Naive thymus-derived CD8-positive, alpha-beta T cell (primary cell): Measurements from ENCODE around the gene TUBAL3. TPM values are rescaled to one million over a fixed set of nuclear protein-coding genes. Genes with fewer than 3 reads are reported as not detected.
"Not testable (repeated sequence)": the region's sequence is repeated elsewhere in the genome, so short reads cannot be mapped to it uniquely, and the experiment has no call there.

Experiments
- ATAC-seq, 2 donors: fragments of 150-1000 bp; cut with Tn5 transposase in 1 of 2; sonication (Bioruptor Pico), chemical (Tn5 transposase) in 1 of 2; 1 replicate in 1 of 2; 2 replicates in 1 of 2; pipeline ENCODE4 v1.10.0; 2021; ENCODE audit warnings: mild to moderate bottlenecking in 2 of 2, moderate library complexity in 2 of 2
- POLR2A ChIA-PET: fragments of 350-600 bp; sonication (Branson Sonifier 250); formaldehyde crosslinking; loops from one replicate; lab custom pipeline; 2021; ENCODE audit warnings: antibody characterized with exemption; lab: Charles Lee
- DNase-seq, 10 donors: peaks; one replicate each; pipeline versions ENCODE4 v3.0.0 to v3.0.0-alpha.2; 2020 to 2022
- H3K27ac Mint-ChIP-seq, 10 donors: one replicate each; pipeline ENCODE4 v1.8.0; 2020 to 2022; ENCODE audit warnings: mild to moderate bottlenecking in 10 of 10, mixed read lengths in 10 of 10, moderate library complexity in 4 of 10, inconsistent platforms in 1 of 10
- H3K27me3 Mint-ChIP-seq, 5 donors: one replicate each; pipeline ENCODE4 v1.8.0; 2021 to 2022; ENCODE audit warnings: mixed read lengths in 5 of 5
- H3K36me3 Mint-ChIP-seq, 3 donors: one replicate each; pipeline ENCODE4 v1.8.0; 2020 to 2022; ENCODE audit warnings: mixed read lengths in 3 of 3, mild to moderate bottlenecking in 2 of 3, inconsistent platforms in 1 of 3
- H3K4me1 Mint-ChIP-seq, 4 donors: one replicate each; pipeline ENCODE4 v1.8.0; 2021 to 2022; ENCODE audit warnings: mixed read lengths in 4 of 4
- H3K4me3 Mint-ChIP-seq, 10 donors: one replicate each; pipeline ENCODE4 v1.8.0; 2020 to 2022; ENCODE audit warnings: mild to moderate bottlenecking in 10 of 10, mixed read lengths in 10 of 10, moderate library complexity in 6 of 10, inconsistent platforms in 1 of 10
- H3K9me3 Mint-ChIP-seq, 9 donors: one replicate each; pipeline ENCODE4 v1.8.0; 2020 to 2022; ENCODE audit warnings: mixed read lengths in 9 of 9, mild to moderate bottlenecking in 3 of 9, inconsistent platforms in 1 of 9, moderate library complexity in 1 of 9
- polyA plus RNA-seq, 3 donors: library from polyadenylated mRNA; unstranded; fragments of 300-500 nt; fragmentation: Illumina TruSeq; gene quantifications; one replicate each; pipeline ENCODE4 v1.2.3, GENCODE V29; 2021
- total RNA-seq, 8 experiments: library from RNA in 2 of 8; stranded (reverse) in 2 of 8; gene quantifications; one replicate each; pipeline ENCODE4 v1.2.3 and lab custom pipeline; 2021 to 2026

The TUBAL3 gene
- total and polyA plus RNA-seq, 5 experiments from 2014 or later = not detected

GRCh38 chr10:5416981-5417380 is 12.4 kb upstream of the TUBAL3 start:
- POLR2A ChIA-PET = no interaction called here
- ATAC-seq (no peak), DNase-seq (no peak)
- Mint-ChIP-seq H3K27me3 (peaks cover 0 to 3% (median 0%) of the 10 kb centered on the region in 5 donors), H3K36me3 (peaks cover 0 to 23% (median 14%) of the 10 kb centered on the region in 3 donors), H3K4me3 (no peak overlapping the region), H3K9me3 (peaks cover 5 to 28% (median 15%) of the 10 kb centered on the region in 9 donors), H3K27ac (no peak overlapping the region), H3K4me1 (peaks cover 0 to 3% (median 3%) of the 10 kb centered on the region in 4 donors)

GRCh38 chr10:5413012-5413938 is 8.6 kb upstream of the TUBAL3 start:
- H3K36me3 Mint-ChIP-seq = peaks cover 0 to 3% (median 3%) of the 10 kb centered on the region in 3 donors
- H3K27me3 Mint-ChIP-seq = peaks cover 4 to 22% (median 12%) of the 10 kb centered on the region in 5 donors
- H3K9me3 Mint-ChIP-seq = peaks cover 0 to 7% (median 4%) of the 10 kb centered on the region in 9 donors
- POLR2A ChIA-PET = no interaction called here
- ATAC-seq (no peak), DNase-seq (no peak)
- peaks cover 0 to 5% (median 3%) of the 10 kb centered on the region in 4 donors for H3K4me1 Mint-ChIP-seq
- no peak overlapping the region for H3K4me3 Mint-ChIP-seq
- no peak overlapping the region for H3K27ac Mint-ChIP-seq

GRCh38 chr10:5412277-5412941 is 7.8 kb upstream of the TUBAL3 start, which contains the start of gene NET1:
Gene NET1 (plus strand): TSS chr10:5412557. CDS start chr10:5412693, 136 bp downstream.
- DNase-seq (peak; percentile 20 to 72 (median 50)), ATAC-seq (peak; percentile 88)
- no peaks in the 10 kb centered on the region for H3K36me3 Mint-ChIP-seq
- H3K27me3 Mint-ChIP-seq = peaks cover 4 to 22% (median 12%) of the 10 kb centered on the region in 5 donors
- peaks cover 0 to 5% (median 3%) of the 10 kb centered on the region in 4 donors for H3K4me1 Mint-ChIP-seq
- POLR2A ChIA-PET = no interaction called here
- H3K4me3 Mint-ChIP-seq = peak within 1 kb of the TSS; percentile 67 to 90 (median 85)
- H3K9me3 Mint-ChIP-seq = peaks cover 0 to 3% (median 0%) of the 10 kb centered on the region in 9 donors
- H3K27ac Mint-ChIP-seq = peak within 1 kb of the TSS in 4 of 10 donors; percentile 28 to 63 (median 54)

- Mint-ChIP-seq H3K36me3 (no peaks in the 10 kb centered on the region), H3K4me3 (peak overlapping the region; percentile 67 to 90 (median 85)), H3K4me1 (peaks cover 0 to 5% (median 3%) of the 10 kb centered on the region in 4 donors), H3K9me3 (peaks cover 0 to 3% (median 0%) of the 10 kb centered on the region in 9 donors), H3K27ac (peak overlapping the region in 2 of 10 donors; percentile 28 to 52), H3K27me3 (peaks cover 4 to 22% (median 12%) of the 10 kb centered on the region in 5 donors)
- DNase-seq (no peak), ATAC-seq (peak; percentile 6 to 12)
- POLR2A ChIA-PET = interaction anchor here (0.6 kb wide), 1 partner anchor 13 kb away, joined by 6 read pairs; no protein-coding TSS in a partner anchor
Observed at GRCh38 chr10:5411941-5412276, 7.3 kb upstream of the TUBAL3 start.

DNA sequence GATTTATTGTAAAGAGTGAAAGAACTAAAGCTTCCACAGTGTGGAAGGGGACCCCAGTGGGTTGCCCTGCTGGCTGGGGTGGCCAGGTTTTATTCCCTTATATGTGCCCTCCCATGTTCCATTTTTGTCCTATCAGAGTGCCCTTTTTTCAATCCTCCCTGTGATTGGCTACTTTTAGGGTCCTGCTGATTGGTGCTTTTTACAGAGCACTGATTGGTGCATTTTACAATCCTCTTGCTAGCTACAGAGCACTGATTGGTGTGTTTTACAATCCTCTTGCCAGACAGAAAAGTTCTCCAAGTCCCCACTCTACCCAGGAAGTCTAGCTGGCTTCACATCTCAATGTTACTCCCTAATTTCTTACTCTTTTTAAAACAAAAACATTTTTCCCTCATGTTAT is 6.2 kb upstream of the TUBAL3 start:
- DNase-seq, H3K36me3 Mint-ChIP-seq, H3K4me3 Mint-ChIP-seq, ATAC-seq, H3K27ac Mint-ChIP-seq, POLR2A ChIA-PET, H3K9me3 Mint-ChIP-seq, H3K4me1 Mint-ChIP-seq: not testable (repeated sequence)
- H3K27me3 Mint-ChIP-seq = peaks cover 4 to 22% (median 12%) of the 10 kb centered on the region in 5 donors

DNA sequence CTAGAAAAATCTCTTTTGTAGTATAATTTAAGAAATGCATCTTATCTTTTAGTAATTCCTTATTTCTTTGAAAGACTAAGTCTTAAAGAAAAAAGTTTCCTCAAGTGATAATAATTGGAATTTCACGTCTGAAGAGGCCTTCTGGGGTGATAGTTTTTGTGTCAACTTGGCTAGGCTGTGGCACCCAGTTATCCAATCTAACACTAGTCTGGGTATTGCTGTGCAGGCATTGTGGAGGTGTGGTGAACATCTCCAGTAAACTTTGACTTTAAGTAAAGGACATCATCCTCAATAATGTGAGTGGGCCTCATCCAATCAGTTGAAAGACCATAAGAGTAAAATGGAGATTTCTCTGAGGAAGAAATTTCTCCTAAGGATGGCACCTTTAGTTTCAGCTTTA is 2.3 kb upstream of the TUBAL3 start:
- POLR2A ChIA-PET = no interaction called here

DNA sequence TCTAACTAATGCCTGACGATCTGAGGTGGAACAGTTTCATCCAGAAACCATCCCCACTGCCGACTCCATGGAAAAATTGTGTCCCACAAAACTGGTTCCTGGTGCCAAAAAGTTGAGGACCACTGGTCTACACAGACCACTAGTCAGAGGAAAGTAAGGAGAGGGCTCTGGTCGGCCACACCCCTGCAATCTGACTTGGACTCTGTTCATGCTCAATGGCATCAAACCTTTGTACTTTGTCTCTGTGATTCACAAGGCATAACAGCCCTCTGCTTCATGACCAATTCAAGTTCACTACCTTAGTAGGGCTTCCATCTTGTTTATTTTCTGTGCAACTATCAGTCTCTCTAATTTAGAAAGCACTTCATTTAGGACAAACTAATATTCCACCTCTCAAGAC is 1.8 kb downstream of the TUBAL3 start:
- POLR2A ChIA-PET = interaction anchor here (1.0 kb wide), 1 partner anchor 22 kb away, joined by 3 read pairs; no protein-coding TSS in a partner anchor
- H3K36me3 Mint-ChIP-seq = peaks cover 0 to under 1% (median 0%) of the 10 kb centered on the region in 3 donors
- no peak for ATAC-seq
- peaks cover 1 to 6% (median 4%) of the 10 kb centered on the region in 5 donors for H3K27me3 Mint-ChIP-seq
- H3K27ac Mint-ChIP-seq = no peak overlapping the region
- no peaks in the 10 kb centered on the region for H3K9me3 Mint-ChIP-seq
- peaks cover 0 to under 1% (median 0%) of the 10 kb centered on the region in 4 donors for H3K4me1 Mint-ChIP-seq
- DNase-seq = no peak
- no peak overlapping the region for H3K4me3 Mint-ChIP-seq

More for the DNA sequence above, 2.3 kb upstream of the TUBAL3 start:
- peaks cover 4 to 22% (median 12%) of the 10 kb centered on the region in 5 donors for H3K27me3 Mint-ChIP-seq
- no peak overlapping the region for H3K4me3 Mint-ChIP-seq
- DNase-seq (no peak), ATAC-seq (no peak)
- peaks cover 0 to 1% (median 0%) of the 10 kb centered on the region in 4 donors for H3K4me1 Mint-ChIP-seq
- no peaks in the 10 kb centered on the region for H3K36me3 Mint-ChIP-seq
- H3K27ac Mint-ChIP-seq = no peak overlapping the region
- peaks cover 0 to 3% (median 0%) of the 10 kb centered on the region in 9 donors for H3K9me3 Mint-ChIP-seq

DNA sequence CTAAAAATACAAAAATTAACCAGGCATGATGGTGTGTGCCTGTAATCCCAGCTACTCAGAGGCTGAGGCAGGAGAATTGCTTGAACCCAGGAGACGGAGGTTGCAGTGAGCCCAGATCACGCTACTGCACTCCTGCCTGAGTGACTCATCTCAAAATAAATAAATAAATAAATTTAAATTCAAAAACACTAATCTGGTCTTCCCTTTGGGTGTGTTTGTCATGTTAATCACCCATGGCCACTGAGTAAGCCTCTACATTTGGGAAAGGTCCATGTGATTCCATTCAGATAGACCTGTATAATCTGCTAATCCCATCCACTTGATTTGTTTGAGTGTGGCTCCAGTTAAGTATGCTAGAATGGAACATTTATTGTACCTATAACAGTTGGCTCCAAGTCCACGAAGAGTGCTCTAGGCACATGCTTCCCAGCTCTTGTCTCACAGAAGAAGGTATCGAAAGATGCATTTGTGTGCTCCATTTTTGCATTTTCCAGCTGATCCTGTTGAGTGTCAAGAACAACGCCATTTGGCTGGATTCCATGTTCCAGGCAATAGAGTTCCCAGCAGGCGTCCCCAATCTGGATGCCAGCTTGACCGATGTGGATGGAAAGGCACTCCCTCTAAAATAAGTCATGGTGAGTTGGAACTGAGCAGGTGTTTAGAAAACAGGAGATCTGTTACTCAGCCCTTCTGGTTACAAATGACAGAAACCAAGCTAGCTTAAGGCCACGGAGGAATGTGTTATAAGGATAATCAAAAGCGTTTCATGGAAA is 4.0 kb downstream of the TUBAL3 start:
- no peaks in the 10 kb centered on the region for H3K9me3 Mint-ChIP-seq
- H3K36me3 Mint-ChIP-seq = peaks cover 0 to 2% (median 0%) of the 10 kb centered on the region in 3 donors
- no peak overlapping the region for H3K4me3 Mint-ChIP-seq
- peaks cover 0 to 4% (median 0%) of the 10 kb centered on the region in 4 donors for H3K4me1 Mint-ChIP-seq
- no peak overlapping the region for H3K27ac Mint-ChIP-seq
- POLR2A ChIA-PET = no interaction called here
- peaks cover 5 to 17% (median 11%) of the 10 kb centered on the region in 5 donors for H3K27me3 Mint-ChIP-seq
- ATAC-seq (no peak), DNase-seq (no peak)

DNA sequence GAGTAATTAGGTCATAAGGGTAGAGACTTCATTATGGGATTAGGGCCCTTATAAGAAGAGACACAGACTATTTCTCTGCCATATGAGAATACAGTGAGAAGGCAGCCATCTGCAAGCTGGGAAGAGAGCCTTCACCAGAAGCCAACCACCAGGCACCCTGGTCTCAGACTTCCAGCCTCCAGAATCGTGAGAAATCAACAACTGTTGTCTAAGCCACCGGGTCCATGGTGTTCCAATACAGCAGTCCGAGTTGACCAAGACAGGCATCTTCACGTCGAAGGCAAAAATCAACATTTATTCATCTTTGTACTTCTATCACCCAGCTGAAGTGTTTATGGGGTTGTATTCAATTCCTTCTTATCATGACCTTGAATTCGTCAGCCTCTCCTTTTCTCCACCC is 5.3 kb downstream of the TUBAL3 start:
- Mint-ChIP-seq H3K27me3 (peaks cover 7 to 21% (median 17%) of the 10 kb centered on the region in 5 donors), H3K27ac (no peak overlapping the region), H3K4me1 (peaks cover 0 to 4% (median 0%) of the 10 kb centered on the region in 4 donors), H3K36me3 (peaks cover 0 to 2% (median 0%) of the 10 kb centered on the region in 3 donors), H3K9me3 (peaks cover 0 to 3% (median 0%) of the 10 kb centered on the region in 9 donors), H3K4me3 (no peak overlapping the region)
- DNase-seq (no peak), ATAC-seq (no peak)
- POLR2A ChIA-PET = no interaction called here

- H3K36me3 Mint-ChIP-seq = peaks cover 2 to 12% (median 4%) of the 10 kb centered on the region in 3 donors
- ATAC-seq (no peak), DNase-seq (no peak)
- no peak overlapping the region for H3K4me3 Mint-ChIP-seq
- H3K4me1 Mint-ChIP-seq = peaks cover 0 to 4% (median 0%) of the 10 kb centered on the region in 4 donors
- peaks cover 0 to 14% (median 8%) of the 10 kb centered on the region in 9 donors for H3K9me3 Mint-ChIP-seq
- POLR2A ChIA-PET = no interaction called here
- H3K27ac Mint-ChIP-seq = no peak overlapping the region
- H3K27me3 Mint-ChIP-seq = peaks cover 7 to 27% (median 18%) of the 10 kb centered on the region in 5 donors
Observed at GRCh38 chr10:5396556-5397300, 7.9 kb downstream of the TUBAL3 start.

GRCh38 chr10:5395168-5395567 is 9.5 kb downstream of the TUBAL3 start:
- Mint-ChIP-seq H3K9me3 (peaks cover 6 to 30% (median 23%) of the 10 kb centered on the region in 9 donors), H3K36me3 (peaks cover 2 to 26% (median 12%) of the 10 kb centered on the region in 3 donors)

More at GRCh38 chr10:5395168-5395567, 9.5 kb downstream of the TUBAL3 start:
- no peak for ATAC-seq
- H3K4me3 Mint-ChIP-seq = no peak overlapping the region
- POLR2A ChIA-PET = no interaction called here
- DNase-seq = no peak
- H3K4me1 Mint-ChIP-seq = peaks cover 0 to 4% (median 0%) of the 10 kb centered on the region in 4 donors
- H3K27me3 Mint-ChIP-seq = peaks cover 7 to 27% (median 18%) of the 10 kb centered on the region in 5 donors
- no peak overlapping the region for H3K27ac Mint-ChIP-seq
